GM12878 (cell line): Measurements from ENCODE around the gene CIAPIN1. TPM values are rescaled to one million over a fixed set of nuclear protein-coding genes. Genes with fewer than 3 reads are reported as not detected.

Source experiments
- ATAC-seq: fragments of 200-7000 bp; cut with Tn5 transposase; 3 replicates; pipeline ENCODE4 v1.9.1; 2020; ENCODE audit warnings: mild to moderate bottlenecking, moderate library complexity
- BruUV-seq: library from RNA; stranded (reverse); fragments of 400-500 nt; replicated peaks from 2 replicates; lab custom pipeline; 2021; lab: Mats Ljungman, UMichigan
- CTCF ChIA-PET: fragments of 300-600 bp; sonication (Branson Sonifier 250); formaldehyde crosslinking; extraction: SDS; loops from one replicate; lab custom pipeline; 2021; ENCODE audit warnings: inconsistent platforms; lab: Yijun Ruan, JAX
- POLR2A ChIA-PET: fragments of 350-600 bp; formaldehyde crosslinking; extraction: SDS; loops from one replicate; lab custom pipeline; 2021; ENCODE audit warnings: inconsistent platforms; lab: Charles Lee
- RAD21 ChIA-PET: fragments of 300-600 bp; sonication (Branson Sonifier 250); formaldehyde crosslinking; loops from one replicate; lab custom pipeline; 2023; ENCODE audit warnings: antibody characterized with exemption; ENCODE audit not compliant: unreplicated experiment; lab: Charles Lee
- SMC1A ChIA-PET: fragments of 300-600 bp; sonication (Branson Sonifier 250); formaldehyde crosslinking; loops from one replicate; lab custom pipeline; 2023; ENCODE audit not compliant: unreplicated experiment, uncharacterized antibody; lab: Charles Lee
- DNase-seq: peaks from one replicate; pipeline ENCODE4 v3.0.0-alpha.2; 2011; ENCODE audit warnings: low read depth, low spot score
- FAIRE-seq: peaks from 3 replicates; lab custom pipeline; 2011; peaks lifted over from hg19 to GRCh38; lab: Jason Lieb, UNC
- H2AFZ ChIP-seq: 2 replicates; pipeline ENCODE4 v1.6.0; 2011; ENCODE audit warnings: low read depth, low read length, control low read depth; ENCODE audit not compliant: control insufficient read depth
- H3K27ac ChIP-seq: 2 replicates; pipeline ENCODE4 v1.5.1; 2011; ENCODE audit warnings: control low read depth; ENCODE audit not compliant: control insufficient read depth, insufficient read depth
- H3K27me3 ChIP-seq, 2 experiments: replicated peaks in 1 of 2; 2 replicates each; pipeline versions ENCODE4 v1.6.0 to v1.6.1; 2011; ENCODE audit warnings: low read length in 1 of 2; ENCODE audit not compliant: control insufficient read depth in 2 of 2, insufficient read depth in 2 of 2
- H3K36me3 ChIP-seq, 2 experiments: 2 replicates each; pipeline ENCODE4 v1.5.1; 2011; ENCODE audit warnings: low read length in 1 of 2; ENCODE audit not compliant: control insufficient read depth in 2 of 2, insufficient read depth in 2 of 2
- H3K4me1 ChIP-seq: 2 replicates; pipeline ENCODE4 v1.6.1; 2011; ENCODE audit warnings: mild to moderate bottlenecking, low read length, moderate library complexity, mixed read lengths; ENCODE audit not compliant: control insufficient read depth, insufficient read depth
- H3K4me2 ChIP-seq: 2 replicates; pipeline ENCODE4 v1.6.0; 2011; ENCODE audit warnings: control low read depth; ENCODE audit not compliant: control insufficient read depth, insufficient read depth
- H3K4me3 ChIP-seq: fragments of 200-600 bp; sonication (generic); 2 replicates; pipeline ENCODE4 v1.5.1; 2016
- H3K79me2 ChIP-seq: 2 replicates; pipeline ENCODE4 v1.6.0; 2011; ENCODE audit warnings: low read length; ENCODE audit not compliant: control insufficient read depth, insufficient read depth
- H3K9ac ChIP-seq: 2 replicates; pipeline ENCODE4 v1.8.0; 2011; ENCODE audit warnings: low read length, control low read depth, mixed read lengths; ENCODE audit not compliant: control insufficient read depth, insufficient read depth
- H3K9me3 ChIP-seq: replicated peaks from 3 replicates; pipeline ENCODE4 v1.5.1; 2011; ENCODE audit warnings: mild to moderate bottlenecking, low read length; ENCODE audit not compliant: control insufficient read depth, insufficient read depth
- H4K20me1 ChIP-seq: 2 replicates; pipeline ENCODE4 v1.6.0; 2011; ENCODE audit not compliant: control insufficient read depth, insufficient read depth
- ATF7 ChIP-seq: fragments of 450-650 bp; IDR thresholded peaks from 2 replicates; pipeline ENCODE4 v1.6.1; 2016; ENCODE audit warnings: low read depth, mild to moderate bottlenecking
- CBX3 ChIP-seq: fragments of 200-600 bp; sonication (generic); IDR thresholded peaks from 2 replicates; pipeline ENCODE4 v1.6.1; 2016; ENCODE audit warnings: low read depth, borderline replicate concordance
- CHD2 ChIP-seq: IDR thresholded peaks from 2 replicates; pipeline ENCODE4 v1.6.1; 2011; ENCODE audit warnings: low read depth, low read length, improper control_type of control experiment, borderline replicate concordance
- CREM ChIP-seq: IDR thresholded peaks from 2 replicates; pipeline ENCODE4 v1.6.1; 2014; ENCODE audit warnings: antibody characterized with exemption, low read depth
- E2F4 ChIP-seq: IDR thresholded peaks from 2 replicates; pipeline ENCODE4 v1.6.1; 2012; ENCODE audit warnings: low read depth, low read length, improper control_type of control experiment
- HCFC1 ChIP-seq: fragments of 150-350 bp; IDR thresholded peaks from 2 replicates; pipeline ENCODE4 v1.6.1; 2014; ENCODE audit warnings: low read length
- IKZF1 ChIP-seq: fragments of 450-650 bp; conservative IDR thresholded peaks from 2 replicates; pipeline ENCODE4 v1.6.1; 2017; ENCODE audit warnings: antibody characterized with exemption, mild to moderate bottlenecking
- LARP7 ChIP-seq: fragments of 450-650 bp; IDR thresholded peaks from 2 replicates; pipeline ENCODE4 v1.6.1; 2017; ENCODE audit warnings: mild to moderate bottlenecking
- NBN ChIP-seq: fragments of 450-650 bp; IDR thresholded peaks from 2 replicates; pipeline ENCODE4 v1.6.1; 2016
- NR2F1 ChIP-seq: fragments of 450-650 bp; conservative IDR thresholded peaks from 2 replicates; pipeline ENCODE4 v1.6.1; 2017; ENCODE audit warnings: mild to moderate bottlenecking
- RELB ChIP-seq: fragments of 450-650 bp; IDR thresholded peaks from 2 replicates; pipeline ENCODE4 v1.6.1; 2017; ENCODE audit warnings: low read depth, mild to moderate bottlenecking, moderate library complexity
- RFX5 ChIP-seq: IDR thresholded peaks from 2 replicates; pipeline ENCODE4 v1.6.1; 2011; ENCODE audit warnings: low read depth, low read length, improper control_type of control experiment
- SREBF1 ChIP-seq: IDR thresholded peaks from 2 replicates; pipeline ENCODE4 v1.6.1; 2012; ENCODE audit warnings: mild to moderate bottlenecking, low read length
- TAF1 ChIP-seq: IDR thresholded peaks from 2 replicates; pipeline ENCODE4 v1.6.1; 2011; ENCODE audit warnings: mild to moderate bottlenecking, low read depth, low read length, borderline replicate concordance
- ZNF24 ChIP-seq: fragments of 450-650 bp; IDR thresholded peaks from 2 replicates; pipeline ENCODE4 v1.6.1; 2017; ENCODE audit warnings: antibody characterized with exemption, mild to moderate bottlenecking
- WGBS: methylation state at CpG from one replicate; pipeline ENCODE4 v1.1.6; 2016; ENCODE audit warnings: low lambda C conversion rate; ENCODE audit not compliant: insufficient replicate concordance, insufficient coverage; ENCODE audit errors: missing lambda C conversion rate; 5-methylcytosine and 5-hydroxymethylcytosine counted together
- in situ Hi-C: fragments of 300-500 bp; cut with MboI; formaldehyde crosslinking; loops from 9 replicates; pipeline ENCODE4 v1.14.3; 2018; ENCODE audit warnings: mixed read lengths
- intact Hi-C: fragments of 100-400 bp; cut with micrococcal nuclease; formaldehyde crosslinking; loops from one replicate; pipeline ENCODE4 v1.14.2; 2022; ENCODE audit not compliant: unreplicated experiment
- polyA plus RNA-seq, 11 experiments: library from polyadenylated mRNA; depleted of rRNA in 4 of 11; unstranded in 6 of 11; stranded (reverse) in 5 of 11; fragments of >200 nt; fragmentation: Nextera tagmentation in 4 of 11; fragmentation: Illumina TruSeq in 1 of 11; extraction: Ambion mirVana in 4 of 11; extraction: Trizol in 1 of 11; gene quantifications; 1 replicate in 1 of 11; 2 replicates in 10 of 11; pipeline versions ENCODE4 v1.2.1 to v1.2.3, GENCODE V29; 2011 to 2016; ENCODE audit warnings: inconsistent platforms in 2 of 11, missing spikeins in 2 of 11, low read depth in 1 of 11
- total RNA-seq, 4 experiments: library from RNA; depleted of rRNA in 3 of 4; stranded (reverse); fragments of >200 nt in 3 of 4; fragmentation: Illumina TruSeq in 1 of 4; extraction: Trizol in 1 of 4; gene quantifications; 2 replicates each; pipeline versions ENCODE4 v1.2.1 to v1.2.3, GENCODE V29; 2013 to 2021

CIAPIN1 gene
- total and polyA plus RNA-seq, 10 of the 15 experiments (the other 5 are each of a cell fraction or from before 2014, with no cell fraction given): 46.2 to 150 (median 54.3) TPM

- no peak for TF ChIP-seq HCFC1
- TF ChIP-seq SREBF1: no peak
- no peak for TF ChIP-seq RFX5
- no peak for TF ChIP-seq TAF1
- TF ChIP-seq ATF7: no peak
- no peak for TF ChIP-seq CBX3
- no peak for TF ChIP-seq LARP7
Measured at GRCh38 chr16:57416084-57416483, 31.1 kb downstream of the CIAPIN1 start (continued).

- H3K4me1 ChIP-seq: peaks cover 51% of the 10 kb centered on the region
- WGBS: 2% methylated on average over 7 of the region's 7 CpGs
- no TSS peak for BruUV-seq
- no peaks in the 10 kb centered on the region for H4K20me1 ChIP-seq
- H3K9me3 ChIP-seq: no peaks in the 10 kb centered on the region
- ChIA-PET POLR2A (interaction anchor here (0.5 to 1.9 kb wide), 8 partner anchors 12 to 109 kb away, joined by 3 to 13 read pairs (median 6); no protein-coding TSS in a partner anchor), RAD21 (interaction anchor here (0.7 to 6.9 kb wide), 18 partner anchors 9 to 188 kb away, joined by 3 to 87 read pairs (median 5); partner anchors contain the start of genes CCL17 and CX3CL1), CTCF (interaction anchor here (0.8 to 14.6 kb wide), 10 partner anchors 8 to 112 kb away, joined by 3 to 632 read pairs (median 4); no protein-coding TSS in a partner anchor), SMC1A (interaction anchor here (1.0 to 4.5 kb wide), 11 partner anchors 9 to 111 kb away, joined by 3 to 93 read pairs (median 4); partner anchors contain the start of gene CCL17)
- no peak overlapping the region for H3K4me3 ChIP-seq
- intact Hi-C loops: loop anchor here (2.0 kb wide), 1 partner anchor 25 kb away; no protein-coding TSS in a partner anchor
- no peak for ATAC-seq
- no peak overlapping the region for H3K9ac ChIP-seq
- no peaks in the 10 kb centered on the region for H3K79me2 ChIP-seq
- no peaks in the 10 kb centered on the region for H3K27me3 ChIP-seq
- no peaks in the 10 kb centered on the region for H3K36me3 ChIP-seq
- peak overlapping the region; percentile 65 for H3K4me2 ChIP-seq
- no peak for FAIRE-seq
- no peak overlapping the region for H3K27ac ChIP-seq
- no peak overlapping the region for H2AFZ ChIP-seq
- DNase-seq: no peak
- in situ Hi-C loops: no loop called here
- no peak for TF ChIP-seq NBN
- TF ChIP-seq IKZF1: 0 out of 2 replicates have a peak, but pooled peaks have one; percentile 45
- no peak for TF ChIP-seq E2F4
- TF ChIP-seq RELB: 0 out of 2 replicates have a peak, but pooled peaks have one; percentile 29
- no peak for TF ChIP-seq CREM
- TF ChIP-seq NR2F1: 0 out of 2 replicates have a peak, but pooled peaks have one; percentile 19
- no peak for TF ChIP-seq ZNF24
- TF ChIP-seq CHD2: no peak
- TF ChIP-seq, all 136 proteins: peak for 3
Measured at GRCh38 chr16:57413733-57414132, 33.5 kb downstream of the CIAPIN1 start.
